HG02852 (cell line): ENCODE data around the gene CBX4.

ENCODE experiments used
- ATAC-seq: cut with Tn5 transposase; IDR thresholded peaks from one replicate; pipeline ENCODE4 v1.9.1; 2021; ENCODE audit warnings: mild to moderate bottlenecking, moderate library complexity; ENCODE audit not compliant: unreplicated experiment

CBX4 gene

GRCh38 chr17:79802039-79802735 lies 37.1 kb downstream of the CBX4 start:
- no peak for ATAC-seq

- ATAC-seq: no peak
Observed at GRCh38 chr17:79801156-79802038, 37.8 kb downstream of the CBX4 start.

- no peak for ATAC-seq
Observed at GRCh38 chr17:79800325-79801155, 38.7 kb downstream of the CBX4 start.

- ATAC-seq: no peak
Observed at GRCh38 chr17:79799538-79800324, 39.5 kb downstream of the CBX4 start.

GRCh38 chr17:79799174-79799537 lies 40.1 kb downstream of the CBX4 start:
- no peak for ATAC-seq

- no peak for ATAC-seq
Observed at GRCh38 chr17:79798299-79799173, 40.7 kb downstream of the CBX4 start.

- ATAC-seq: no peak
Observed at GRCh38 chr17:79797492-79798298, 41.5 kb downstream of the CBX4 start.

- ATAC-seq: peak; percentile 83
Observed at GRCh38 chr17:79796763-79797491, 42.3 kb downstream of the CBX4 start, which contains the start of gene CBX8. Gene CBX8, minus strand, starts transcription at chr17:79797077. Its CDS starts 79 bp downstream, at chr17:79796998.

GRCh38 chr17:79796444-79796762 lies 42.8 kb downstream of the CBX4 start:
- no peak for ATAC-seq

GRCh38 chr17:79795795-79796443 lies 43.3 kb downstream of the CBX4 start:
- no peak for ATAC-seq

GRCh38 chr17:79794659-79795511 lies 44.4 kb downstream of the CBX4 start:
- ATAC-seq: no peak

GRCh38 chr17:79793924-79794304 lies 45.3 kb downstream of the CBX4 start:
- no peak for ATAC-seq

GRCh38 chr17:79792984-79793923 lies 46.0 kb downstream of the CBX4 start:
- ATAC-seq: no peak

- ATAC-seq: no peak
Observed at GRCh38 chr17:79792341-79792871, 46.8 kb downstream of the CBX4 start.

- no peak for ATAC-seq
Observed at GRCh38 chr17:79791735-79792161, 47.5 kb downstream of the CBX4 start.
